SJCRH30 (cell line): Measurements from ENCODE around the gene ZNF862. TPM values are rescaled to one million over a fixed set of nuclear protein-coding genes. Genes with fewer than 3 reads are reported as not detected.
"Not testable (repeated sequence)": the region's sequence is repeated elsewhere in the genome, so short reads cannot be mapped to it uniquely, and the experiment has no call there.

Experiments
- DNase-seq, 2 experiments: peaks; one replicate each; pipeline ENCODE4 v3.0.0-alpha.2; 2015 to 2020
- H3K27ac ChIP-seq: fragments of 250-450 bp; sonication (Bioruptor Pico); 2 replicates; pipeline ENCODE4 v1.5.1; 2020; ENCODE audit warnings: mild to moderate bottlenecking, moderate library complexity
- H3K27me3 ChIP-seq: fragments of 250-450 bp; sonication (Bioruptor Pico); 2 replicates; pipeline ENCODE4 v1.5.1; 2020; ENCODE audit warnings: mild to moderate bottlenecking, moderate library complexity
- H3K36me3 ChIP-seq: fragments of 250-450 bp; sonication (Bioruptor Pico); 2 replicates; pipeline ENCODE4 v1.5.1; 2020; ENCODE audit warnings: mild to moderate bottlenecking, moderate library complexity
- H3K4me1 ChIP-seq: fragments of 250-450 bp; sonication (Bioruptor Pico); 2 replicates; pipeline ENCODE4 v1.5.1; 2020; ENCODE audit warnings: mild to moderate bottlenecking, moderate library complexity
- H3K4me3 ChIP-seq: fragments of 250-450 bp; sonication (Bioruptor Pico); 2 replicates; pipeline ENCODE4 v1.5.1; 2020; ENCODE audit warnings: mild to moderate bottlenecking, moderate library complexity
- H3K9me3 ChIP-seq: fragments of 250-450 bp; sonication (Bioruptor Pico); replicated peaks from 2 replicates; pipeline ENCODE4 v1.5.1; 2020; ENCODE audit warnings: mild to moderate bottlenecking, moderate library complexity
- total RNA-seq: library from RNA; depleted of rRNA; stranded (reverse); fragments of >200 nt; shearing (Covaris generic); gene quantifications from 2 replicates; pipeline ENCODE4 v1.2.3, GENCODE V29; 2014; rRNA removed

ZNF862 gene
- total RNA-seq, 1 experiment from 2014 or later = 1.0 TPM

- not testable (repeated sequence) for H3K9me3 ChIP-seq, H3K36me3 ChIP-seq, H3K27me3 ChIP-seq, H3K4me1 ChIP-seq, H3K4me3 ChIP-seq, H3K27ac ChIP-seq, DNase-seq
Measured at GRCh38 chr7:149907776-149908376, 69.7 kb downstream of the ZNF862 start.

GRCh38 chr7:149910219-149910618 is 72.0 kb downstream of the ZNF862 start:
- H3K4me3 ChIP-seq, H3K27me3 ChIP-seq, H3K9me3 ChIP-seq, H3K36me3 ChIP-seq, DNase-seq, H3K27ac ChIP-seq, H3K4me1 ChIP-seq: not testable (repeated sequence)

- not testable (repeated sequence) for H3K4me3 ChIP-seq, H3K9me3 ChIP-seq, H3K4me1 ChIP-seq, H3K27ac ChIP-seq, H3K36me3 ChIP-seq, H3K27me3 ChIP-seq
- DNase-seq = peak; percentile 21 to 50
Measured at GRCh38 chr7:149912126-149912525, 74.0 kb downstream of the ZNF862 start.

Other genes with a start within 250 kb of the ZNF862 start
- gene ZNF467, start 64.8 kb upstream of the ZNF862 start, total RNA-seq = not detected in 2 replicates
- gene ATP6V0E2, start 35.6 kb downstream of the ZNF862 start, total RNA-seq = 3.4 and 3.6 TPM in 2 replicates